GM21423 (cell line): ENCODE measurements around the gene FAM120A.

Source experiments
- ATAC-seq: cut with Tn5 transposase; IDR thresholded peaks from one replicate; pipeline ENCODE4 v1.9.1; 2021; ENCODE audit warnings: mild to moderate bottlenecking, moderate library complexity; ENCODE audit not compliant: unreplicated experiment

The FAM120A gene

GRCh38 chr9:93467462-93467861 lies 16.0 kb downstream of the FAM120A start:
- no peak for ATAC-seq

GRCh38 chr9:93468763-93469456 lies 17.4 kb downstream of the FAM120A start:
- no peak for ATAC-seq

GRCh38 chr9:93470391-93470790 lies 18.9 kb downstream of the FAM120A start:
- ATAC-seq: no peak

- no peak for ATAC-seq
Observed at GRCh38 chr9:93471124-93471523, 19.6 kb downstream of the FAM120A start.

- no peak for ATAC-seq
Observed at GRCh38 chr9:93473411-93473810, 21.9 kb downstream of the FAM120A start.

- ATAC-seq: no peak
Observed at GRCh38 chr9:93475108-93475507, 23.6 kb downstream of the FAM120A start.

GRCh38 chr9:93475856-93476255 lies 24.4 kb downstream of the FAM120A start:
- ATAC-seq: no peak

- no peak for ATAC-seq
Observed at GRCh38 chr9:93476924-93477323, 25.4 kb downstream of the FAM120A start.

GRCh38 chr9:93477397-93477796 lies 25.9 kb downstream of the FAM120A start:
- ATAC-seq: no peak

GRCh38 chr9:93479726-93480125 lies 28.2 kb downstream of the FAM120A start:
- no peak for ATAC-seq

GRCh38 chr9:93480262-93480661 lies 28.8 kb downstream of the FAM120A start:
- no peak for ATAC-seq

GRCh38 chr9:93480728-93481324 lies 29.3 kb downstream of the FAM120A start:
- no peak for ATAC-seq

GRCh38 chr9:93483497-93483896 lies 32.0 kb downstream of the FAM120A start:
- ATAC-seq: no peak

- no peak for ATAC-seq
Observed at GRCh38 chr9:93486268-93486667, 34.8 kb downstream of the FAM120A start.

- ATAC-seq: no peak
Observed at GRCh38 chr9:93488244-93488643, 36.8 kb downstream of the FAM120A start.

- no peak for ATAC-seq
Observed at GRCh38 chr9:93491593-93492232, 40.2 kb downstream of the FAM120A start.

- ATAC-seq: no peak
Observed at GRCh38 chr9:93492327-93492726, 40.8 kb downstream of the FAM120A start.

- no peak for ATAC-seq
Observed at GRCh38 chr9:93493949-93494348, 42.5 kb downstream of the FAM120A start.

- no peak for ATAC-seq
Observed at GRCh38 chr9:93496285-93496684, 44.8 kb downstream of the FAM120A start.

GRCh38 chr9:93500571-93501298 lies 49.2 kb downstream of the FAM120A start:
- ATAC-seq: no peak

- no peak for ATAC-seq
Observed at GRCh38 chr9:93501406-93501805, 49.9 kb downstream of the FAM120A start.

GRCh38 chr9:93503381-93503780 lies 51.9 kb downstream of the FAM120A start:
- ATAC-seq: no peak
